ENCODE results near the gene OR2M2.

The OR2M2 gene, protein sequence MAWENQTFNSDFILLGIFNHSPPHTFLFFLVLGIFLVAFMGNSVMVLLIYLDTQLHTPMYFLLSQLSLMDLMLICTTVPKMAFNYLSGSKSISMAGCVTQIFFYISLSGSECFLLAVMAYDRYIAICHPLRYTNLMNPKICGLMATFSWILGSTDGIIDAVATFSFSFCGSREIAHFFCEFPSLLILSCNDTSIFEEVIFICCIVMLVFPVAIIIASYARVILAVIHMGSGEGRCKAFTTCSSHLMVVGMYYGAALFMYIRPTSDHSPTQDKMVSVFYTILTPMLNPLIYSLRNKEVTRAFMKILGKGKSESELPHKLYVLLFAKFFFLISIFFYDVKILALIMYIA

DNA sequence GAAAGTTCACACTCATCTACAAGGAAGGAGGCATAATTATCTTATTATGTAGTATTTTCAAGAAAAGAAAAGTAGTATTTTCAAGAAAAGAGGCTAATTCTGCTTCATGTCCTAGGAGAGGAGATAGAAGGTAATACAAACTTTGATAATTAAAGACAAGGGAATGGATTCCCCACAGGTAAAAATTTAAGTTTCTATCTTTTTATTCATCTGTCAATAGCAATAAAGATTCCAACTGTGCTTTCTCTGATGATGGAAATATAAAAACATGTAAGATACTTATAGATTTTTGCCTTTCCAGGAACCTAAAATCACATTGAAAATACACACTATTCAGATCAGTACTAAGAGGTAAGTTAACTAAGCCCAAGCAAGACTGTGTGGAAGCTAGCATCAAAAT, at the start of gene OR2M2:
OR2M2 (plus strand) TSS at position 301 of the 400 bp plus-strand sequence. CDS start 5,165 bp downstream, outside the sequence.
- no peak for DNase-seq

DNA sequence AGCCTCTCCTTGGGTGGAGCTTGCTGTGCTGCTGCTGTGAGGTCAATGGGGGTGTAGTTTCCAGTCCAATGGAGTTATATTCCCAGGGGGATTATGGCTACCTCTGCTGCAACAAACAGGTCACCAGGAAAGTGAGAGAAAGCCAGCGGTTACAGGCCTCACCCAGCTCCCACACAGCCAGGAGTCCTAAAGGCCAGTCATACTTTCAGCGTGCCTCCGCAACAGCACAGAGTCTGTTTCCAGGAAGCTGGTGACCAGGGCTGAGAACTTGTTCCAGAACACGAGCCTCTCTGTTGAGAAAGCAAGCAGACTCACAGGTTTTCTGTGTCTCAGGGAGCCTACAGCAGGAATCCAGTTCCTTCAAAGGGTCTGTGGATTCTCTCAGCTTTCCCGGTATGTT, 47.0 kb upstream of the OR2M2 start:
- DNase-seq = no peak

DNA sequence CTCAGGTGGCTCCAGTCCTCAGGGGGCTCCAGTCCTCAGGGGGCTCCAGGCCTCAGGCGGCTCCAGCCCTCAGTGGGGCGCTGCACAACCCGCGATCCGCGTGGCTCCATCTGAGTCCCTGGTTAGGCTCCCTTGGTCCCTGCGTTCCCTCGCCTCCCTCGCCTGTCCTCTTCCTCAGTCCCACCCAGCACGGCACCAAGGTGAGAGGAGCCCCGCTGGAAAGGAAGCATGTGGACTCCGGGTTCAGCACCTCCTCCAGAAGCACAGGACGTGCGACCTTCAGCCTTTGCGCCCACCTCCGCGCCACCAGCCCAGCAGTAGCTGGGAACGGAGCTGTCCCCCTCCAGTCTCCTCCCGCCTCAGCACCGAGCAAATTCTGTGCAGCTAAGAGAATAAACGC, 37.8 kb upstream of the OR2M2 start:
- no peak for DNase-seq

DNA sequence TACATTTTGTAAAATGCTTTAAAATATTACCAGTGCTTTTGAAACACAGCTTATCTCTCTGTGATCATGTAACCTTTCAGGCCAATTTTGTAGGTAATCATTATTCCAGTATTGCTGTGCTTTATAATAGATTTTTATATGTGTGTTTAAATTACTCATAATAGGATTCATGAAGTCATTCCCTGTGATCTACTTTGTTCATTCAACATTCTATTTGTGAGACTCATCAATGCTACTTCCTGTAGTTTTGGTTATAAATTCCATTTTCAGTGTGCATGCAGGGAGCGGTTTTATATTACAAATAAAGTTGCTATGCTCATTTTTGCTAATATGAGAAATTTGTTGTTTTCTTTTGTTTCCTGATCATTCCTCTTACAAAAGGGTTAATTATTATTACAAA, 33.8 kb upstream of the OR2M2 start:
- DNase-seq = no peak

DNA sequence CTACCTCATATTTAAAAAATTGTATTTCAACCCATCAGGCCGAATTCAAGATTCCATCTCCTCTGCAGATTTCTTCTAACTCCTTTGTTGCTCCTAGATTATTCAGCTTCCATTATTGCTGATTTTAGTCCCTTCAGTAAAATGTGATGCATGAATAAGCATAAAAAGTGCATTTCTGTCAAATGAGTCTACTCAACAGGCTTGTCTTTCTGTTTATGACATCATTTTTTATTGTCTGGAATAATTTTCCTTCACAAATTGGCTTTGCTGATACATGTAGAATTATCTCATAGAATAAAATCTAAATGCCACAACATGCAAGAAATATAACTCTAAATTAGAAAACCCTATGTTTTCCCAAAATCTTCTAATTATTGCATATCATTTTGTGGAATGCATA, 31.3 kb upstream of the OR2M2 start:
- no peak for DNase-seq

DNA sequence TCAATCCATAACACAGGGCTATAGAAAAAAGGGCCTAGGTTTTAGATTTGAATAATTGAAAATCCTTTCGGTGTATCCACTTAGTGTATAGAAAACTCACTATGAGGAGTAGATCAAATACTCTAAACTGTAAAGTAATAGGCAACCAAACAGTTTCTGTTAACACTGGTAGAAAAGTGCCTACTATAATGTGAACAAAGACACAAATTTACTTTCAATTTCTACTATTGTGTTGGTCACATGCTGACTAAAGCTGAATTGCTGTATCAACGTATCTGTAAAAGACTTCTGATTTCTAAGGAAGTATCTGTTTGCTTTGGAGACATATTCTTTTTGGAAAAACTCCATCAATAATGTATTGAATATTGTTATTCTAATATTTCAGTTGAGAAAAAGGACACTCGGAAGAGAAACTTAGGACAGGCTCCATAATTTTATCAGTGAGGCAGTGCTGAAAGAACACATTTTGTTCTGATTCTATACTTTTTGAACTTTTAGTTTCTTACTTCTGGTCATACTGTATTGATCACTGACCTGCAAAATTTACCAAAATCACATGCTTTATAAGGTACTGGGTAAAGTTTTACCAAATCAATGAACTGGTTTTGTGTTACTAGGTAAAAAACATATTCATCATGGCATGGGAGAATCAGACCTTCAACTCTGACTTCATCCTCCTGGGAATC, 30.0 kb upstream of the OR2M2 start, which contains the start of gene OR2M5:
OR2M5 (plus strand) TSS at position 636 of the 686 bp plus-strand sequence; CDS start at position 636, 0 bp downstream.
- DNase-seq = no peak

DNA sequence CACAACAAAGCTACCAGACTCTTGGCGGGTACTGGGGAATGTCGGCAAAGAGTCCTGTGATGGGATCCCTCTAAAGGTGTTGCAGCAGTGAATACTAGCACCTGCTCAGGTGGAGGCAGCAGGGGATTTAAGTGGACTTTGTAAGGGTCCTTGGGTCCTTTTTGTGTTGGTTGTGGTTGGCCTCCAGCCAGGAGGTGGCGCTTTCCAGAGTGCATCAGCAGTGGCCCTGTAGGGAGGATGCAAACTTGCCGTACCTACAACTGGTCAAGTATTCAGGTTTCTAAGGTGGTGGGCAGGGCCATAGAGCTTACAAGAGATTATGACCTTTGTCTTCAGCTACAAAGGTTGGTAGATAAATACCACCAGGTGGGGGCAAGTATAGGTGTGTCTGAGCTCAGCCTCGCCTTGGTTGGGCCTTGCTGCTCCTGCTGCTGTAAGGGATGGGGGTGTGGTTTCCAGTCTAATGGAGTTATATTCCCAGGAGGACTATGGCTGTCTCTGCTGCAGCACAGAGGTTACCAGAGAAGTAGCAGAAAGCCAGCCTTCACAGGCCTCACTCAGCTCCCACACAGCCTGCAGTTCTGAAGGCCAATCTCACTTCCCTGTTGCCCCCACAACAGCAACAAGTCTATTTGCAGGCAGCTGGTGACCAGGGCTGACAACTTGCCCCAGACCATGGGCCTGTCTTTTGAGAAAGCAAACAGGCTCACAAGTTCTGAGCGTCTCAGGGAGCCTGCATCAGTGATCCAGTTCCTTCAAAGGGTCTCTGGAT, 22.4 kb upstream of the OR2M2 start:
- no peak for DNase-seq

DNA sequence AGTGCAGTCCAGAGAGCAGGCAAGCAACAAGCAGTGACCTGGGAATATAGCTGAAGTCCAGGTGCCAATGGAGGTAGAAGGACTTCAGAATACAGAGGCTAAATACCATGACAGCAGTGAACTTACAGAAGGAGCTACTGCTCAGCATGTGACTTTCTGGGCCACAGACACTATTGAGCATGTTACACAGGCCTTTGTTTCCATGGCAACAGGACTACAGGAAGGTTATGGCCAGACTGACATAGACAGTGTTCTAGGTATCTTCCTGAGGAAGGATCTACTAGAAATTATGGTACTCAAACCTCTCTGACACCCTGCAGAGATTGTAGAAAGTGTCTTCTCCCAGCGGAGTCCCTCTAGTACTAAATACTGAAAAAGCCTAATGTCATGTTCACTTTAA, 18.7 kb upstream of the OR2M2 start:
- DNase-seq = no peak

DNA sequence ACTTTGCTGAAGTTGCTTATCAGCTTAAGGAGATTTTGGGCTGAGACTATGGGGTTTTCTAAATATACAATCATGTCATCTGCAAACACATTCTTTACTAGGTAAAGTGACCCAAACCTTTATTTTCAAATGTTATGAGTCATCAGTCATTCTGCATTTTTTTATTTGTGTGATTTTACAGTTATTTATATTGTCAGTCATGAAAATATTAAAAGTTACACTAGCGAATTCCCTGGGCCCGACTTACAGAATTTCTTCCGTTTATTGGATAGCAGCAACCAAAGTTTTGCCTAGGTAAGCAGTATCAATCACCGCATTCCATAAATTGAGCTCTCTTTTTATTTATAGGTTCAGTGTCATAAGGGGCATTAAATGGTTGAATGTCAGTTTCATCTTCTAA, 15.9 kb upstream of the OR2M2 start:
- DNase-seq = no peak

DNA sequence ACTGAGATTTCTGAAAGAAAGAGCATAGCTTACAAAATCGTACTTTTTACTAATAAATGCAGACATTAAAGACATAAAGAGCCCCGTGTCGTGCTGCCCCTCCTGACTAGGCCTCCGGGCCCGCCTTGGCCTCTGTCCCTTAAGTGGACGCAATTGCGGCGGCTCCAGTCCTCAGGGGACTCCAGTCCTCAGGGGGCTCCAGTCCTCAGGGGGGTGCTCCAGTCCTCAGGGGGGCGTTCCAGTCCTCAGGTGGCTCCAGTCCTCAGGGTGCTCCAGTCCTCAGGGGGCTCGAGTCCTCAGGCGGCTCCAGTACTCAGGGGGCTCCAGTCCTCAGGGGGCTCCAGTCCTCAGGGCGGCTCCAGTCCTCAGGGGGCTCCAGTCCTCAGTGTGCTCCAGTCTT, 10.6 kb upstream of the OR2M2 start:
- no peak for DNase-seq

DNA sequence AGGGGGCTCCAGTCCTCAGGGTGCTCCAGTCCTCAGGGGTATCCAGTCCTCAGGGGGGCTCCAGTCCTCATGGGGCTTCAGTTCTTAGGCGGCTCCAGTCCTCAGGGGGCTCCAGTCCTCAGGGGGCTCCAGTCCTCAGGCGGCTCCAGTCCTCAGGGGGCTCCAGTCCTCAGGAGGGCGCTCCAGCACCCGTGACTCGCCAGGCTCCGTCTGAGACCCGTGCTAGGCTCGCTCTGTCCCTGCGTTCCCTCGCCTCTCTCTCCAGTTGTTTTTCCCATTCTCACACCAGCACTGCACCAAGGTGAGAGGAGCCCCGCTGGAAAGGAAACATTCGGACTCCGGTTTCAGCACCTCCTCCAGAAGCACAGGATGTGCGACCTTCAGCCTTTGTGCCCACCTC, 9.4 kb upstream of the OR2M2 start:
- DNase-seq = no peak

DNA sequence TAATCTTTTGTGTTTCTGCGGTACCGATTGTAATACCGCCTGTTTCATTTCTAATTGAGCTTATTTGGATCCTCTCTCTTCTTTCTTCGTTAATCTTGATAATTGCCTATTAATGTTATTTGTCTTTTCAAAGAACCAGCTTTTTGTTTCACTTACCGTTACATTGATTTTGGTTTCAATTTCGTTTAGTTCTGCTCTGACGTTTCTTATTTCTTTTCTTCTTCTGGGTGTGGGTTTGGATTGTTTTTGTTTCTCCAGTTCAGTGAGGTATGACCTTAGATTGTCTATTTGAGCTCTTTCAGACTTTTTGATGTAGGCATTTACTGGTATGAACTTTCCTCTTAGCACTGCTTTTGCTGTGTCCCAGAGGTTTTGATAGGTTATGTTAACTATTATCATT, 9.4 kb downstream of the OR2M2 start:
- DNase-seq = no peak

DNA sequence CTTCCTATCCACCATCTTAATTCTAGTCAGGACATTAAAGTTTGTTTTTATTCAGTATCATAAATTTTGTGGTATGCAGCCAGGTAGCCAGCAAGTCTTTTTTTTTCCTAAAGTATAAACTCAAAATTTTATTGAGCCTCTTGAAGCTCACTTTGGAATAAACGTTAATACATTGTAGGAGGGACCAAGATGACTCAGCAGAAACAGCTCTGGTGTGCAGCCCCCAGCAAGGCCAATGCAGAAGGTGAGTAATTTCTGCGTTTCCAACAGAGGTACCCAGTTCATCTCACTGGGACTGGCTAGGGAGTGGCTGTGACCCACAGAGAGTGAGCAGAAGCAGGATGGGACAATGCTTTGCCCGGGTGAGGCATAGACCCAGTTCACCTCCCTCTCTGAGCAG, 12.7 kb downstream of the OR2M2 start:
- no peak for DNase-seq

DNA sequence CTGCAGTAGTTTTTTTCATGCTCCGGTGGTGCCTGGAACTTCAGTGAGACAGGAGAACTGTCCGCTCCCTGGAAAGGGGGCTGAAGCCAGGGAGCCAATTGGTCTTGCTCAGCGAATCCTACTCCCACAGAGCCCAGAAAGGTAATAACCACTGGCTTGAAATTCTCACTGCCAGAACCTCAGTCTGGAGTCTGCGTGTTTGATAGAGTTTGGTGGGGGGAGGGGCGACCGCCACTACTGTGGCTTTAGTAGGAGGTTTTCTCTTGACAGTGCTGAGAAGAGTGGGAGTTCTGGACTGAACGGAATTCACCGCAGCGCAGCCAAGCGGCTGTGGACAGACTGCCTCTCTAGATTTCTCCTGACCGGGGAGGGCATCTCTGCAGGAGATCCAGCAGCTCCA, 14.4 kb downstream of the OR2M2 start:
- DNase-seq = no peak

DNA sequence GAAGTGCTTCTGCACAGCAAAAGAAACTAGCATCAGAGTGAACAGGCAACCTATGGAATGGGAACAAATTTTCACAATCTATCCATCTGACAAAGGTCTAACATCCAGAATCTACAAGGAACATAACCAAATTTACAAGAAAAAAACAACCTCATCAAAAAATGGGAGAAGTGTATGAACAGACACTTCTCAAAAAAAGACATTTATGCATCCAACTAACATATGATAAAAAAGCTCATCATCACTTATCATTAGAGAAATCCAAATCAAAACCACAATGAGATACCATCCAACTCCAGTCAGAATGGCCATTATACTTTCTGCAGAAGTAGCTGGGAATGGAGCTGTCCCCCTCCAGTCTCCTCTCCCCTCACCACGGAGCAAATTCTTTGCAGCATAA, 19.5 kb downstream of the OR2M2 start:
- DNase-seq = no peak

DNA sequence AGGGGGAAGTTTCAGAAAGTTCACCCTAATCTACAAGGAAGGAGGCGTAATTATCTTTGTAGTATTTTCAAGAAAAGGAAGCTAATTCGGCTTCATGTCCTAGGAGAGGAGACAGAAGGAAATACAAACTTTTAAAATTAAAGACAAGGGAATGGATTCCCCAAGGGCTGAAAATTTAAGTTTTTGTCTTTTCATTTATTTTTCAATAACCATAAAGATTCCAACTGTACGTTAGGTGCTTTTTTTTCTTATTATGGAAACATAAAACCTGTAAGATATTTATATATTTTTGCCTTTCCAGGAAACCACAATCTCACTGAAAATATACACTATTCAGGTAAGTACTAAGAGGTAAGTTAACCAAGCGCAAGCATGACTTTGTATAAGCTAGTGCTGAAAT, 22.3 kb downstream of the OR2M2 start, which contains the start of gene OR2M3:
OR2M3 (plus strand) TSS at position 301 of the 400 bp plus-strand sequence. CDS start 5,803 bp downstream, outside the sequence.
- DNase-seq = no peak

DNA sequence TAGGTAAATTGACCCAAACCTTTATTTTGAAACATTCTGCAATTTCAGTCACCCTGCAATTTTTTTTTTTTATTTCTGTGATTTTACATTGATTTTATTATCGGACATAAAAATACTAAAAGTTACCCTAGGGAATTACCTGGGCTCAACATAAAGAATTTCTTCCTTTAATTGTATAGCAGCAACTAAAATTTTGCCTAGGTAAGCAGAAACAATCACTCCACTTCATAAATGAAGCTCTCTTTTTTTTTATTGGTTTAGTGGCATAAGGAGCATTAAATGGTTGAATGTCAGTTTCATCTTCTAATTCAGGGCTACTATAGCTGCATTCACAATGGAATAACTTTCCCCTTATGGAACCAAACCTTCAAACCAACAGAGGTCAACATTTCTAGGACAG, 41.3 kb downstream of the OR2M2 start:
- no peak for DNase-seq

DNA sequence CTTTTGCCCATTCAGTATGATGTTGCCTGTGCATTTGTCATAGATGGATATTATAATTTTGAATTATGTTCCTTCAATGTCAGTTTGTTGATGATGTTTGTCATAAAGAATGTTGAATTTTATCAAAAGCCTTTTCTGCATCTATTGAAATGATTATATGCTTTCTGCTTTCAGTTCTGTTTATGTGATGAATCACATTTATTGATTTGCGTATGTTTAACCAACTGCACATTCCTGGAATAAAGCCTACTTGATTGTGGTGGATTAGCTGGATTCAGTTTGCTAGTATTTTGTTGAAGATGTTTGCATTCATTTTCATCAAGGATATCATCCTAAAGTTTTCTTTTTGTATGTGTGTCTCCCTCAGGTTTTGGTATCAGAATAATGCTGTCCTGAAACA, 50.9 kb downstream of the OR2M2 start:
- DNase-seq = no peak

DNA sequence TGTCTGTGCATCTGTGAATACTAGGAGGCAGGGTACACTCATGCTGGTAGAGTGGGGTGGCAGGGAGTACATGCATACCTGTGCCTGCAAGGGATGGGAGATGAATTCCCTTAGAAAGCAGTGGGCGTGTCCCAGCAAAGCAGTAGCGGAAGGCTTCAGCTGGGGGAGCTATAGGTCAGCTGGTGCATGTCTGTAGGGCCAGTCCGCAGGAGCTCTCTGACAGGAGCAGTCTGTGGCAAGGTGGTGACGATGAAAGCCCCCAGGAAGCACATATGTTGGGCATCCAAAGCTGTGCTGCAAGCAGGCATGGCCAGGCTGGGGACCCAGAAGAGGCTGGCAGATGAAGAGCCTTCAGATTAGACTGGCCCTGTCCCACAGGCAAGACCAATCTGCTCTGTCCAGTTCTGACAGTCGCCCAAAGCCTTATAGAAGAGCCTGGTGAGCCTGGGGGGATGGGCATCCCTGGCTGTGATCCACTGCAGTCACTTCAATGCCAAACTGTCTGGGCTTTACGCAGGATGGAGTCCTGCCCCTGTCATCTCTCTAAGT, 54.8 kb downstream of the OR2M2 start:
- DNase-seq = no peak

All from activated T-cell treated with anti-CD3 and anti-CD28 coated beads, Interleukin-2, amount 50 U/mL, for 1 hour (primary cell).